ENCODE results near the gene SNX9.

GRCh38 chr6:157981395-157982101 is 158.5 kb downstream of the SNX9 start, which contains the start of gene SYNJ2:
- TF ChIP-seq CTCF (IDR thresholded peaks at IDR 0.05) (peak; percentile 37 to 70 (median 58)), POLR2AphosphoS5 (IDR thresholded peaks at IDR 0.05) (no peak), POLR2A (IDR thresholded peaks at IDR 0.05) (peak in 2 of 4 donors; percentile 30 to 55), EP300 (IDR thresholded peaks at IDR 0.05) (no peak)

Measured in upper lobe of left lung (tissue), 4 donors.